ENCODE measurements around the gene CLASP1. TPM values are rescaled to one million over a fixed set of nuclear protein-coding genes. Genes with fewer than 3 reads are reported as not detected.

CLASP1 gene
- total and polyA plus RNA-seq, 2 of the 8 experiments (the other 6 are each of a cell fraction or from before 2014, with no cell fraction given): 7.3 to 53.9 TPM

GRCh38 chr2:121472470-121472993 lies 176.7 kb downstream of the CLASP1 start (continued):
- TF ChIP-seq CHD7 (IDR thresholded peaks at IDR 0.05; ENCODE audit: insufficient replicate concordance, low read length) (no peak), FOSL1 (IDR thresholded peaks at IDR 0.05; ENCODE audit: insufficient read depth, low read depth, low read length) (no peak), RNF2 (IDR thresholded peaks at IDR 0.05; ENCODE audit: borderline replicate concordance, low read depth, low read length, missing control alignments, poor library complexity, severe bottlenecking) (no peak), MAX (IDR thresholded peaks at IDR 0.05) (no peak), CTBP2 (IDR thresholded peaks at IDR 0.05; ENCODE audit: borderline replicate concordance, insufficient read depth, insufficient read length, low read length) (no peak), ASH2L (IDR thresholded peaks at IDR 0.05; ENCODE audit: low read length) (no peak)

Data from H1 (cell line).